HFFc6 (cell line): ENCODE measurements around the gene CHD9NB. TPM values are rescaled to one million over a fixed set of nuclear protein-coding genes. Genes with fewer than 3 reads are reported as not detected.
A peak's percentile ranks its signal among the peaks of the same experiment; 100 is the strongest.
"Not testable (repeated sequence)": the region's sequence is repeated elsewhere in the genome, so short reads cannot be mapped to it uniquely, and the experiment has no call there.

Experiments
- DNase-seq: peaks from one replicate; pipeline ENCODE4 v3.0.0-alpha.2; 2018
- H3K27ac Mint-ChIP-seq: 2 replicates; pipeline ENCODE4 v1.8.0; 2020; ENCODE audit warnings: mild to moderate bottlenecking, mixed read lengths
- H3K27me3 Mint-ChIP-seq: 2 replicates; pipeline ENCODE4 v1.8.0; 2021; ENCODE audit warnings: mild to moderate bottlenecking, moderate library complexity, mixed read lengths; ENCODE audit not compliant: insufficient read depth
- H3K36me3 Mint-ChIP-seq: 2 replicates; pipeline ENCODE4 v1.8.0; 2021; ENCODE audit warnings: low read depth, mixed read lengths
- H3K4me1 Mint-ChIP-seq: 2 replicates; pipeline ENCODE4 v1.8.0; 2020; ENCODE audit warnings: low read depth, mixed read lengths
- H3K4me3 Mint-ChIP-seq: 2 replicates; pipeline ENCODE4 v1.8.0; 2020; ENCODE audit warnings: mild to moderate bottlenecking, moderate library complexity, mixed read lengths
- H3K9me3 Mint-ChIP-seq: 2 replicates; pipeline ENCODE4 v1.8.0; 2020; ENCODE audit warnings: mild to moderate bottlenecking, mixed read lengths
- total RNA-seq, 6 experiments: library from RNA; stranded (reverse); fragmentation: NEBNext Ultra II Directional; extraction: Animal tissue kit (Norgen Biotek cat#: 25700); gene quantifications; 2 replicates in 1 of 6; 3 replicates in 5 of 6; pipeline ENCODE4 v1.2.3, GENCODE V29; 2021
- TF ChIP-seq, protein P1 (sequence below): fragments of 200-600 bp; sonication (generic); IDR thresholded peaks from 2 replicates; pipeline ENCODE4 v1.5.0; 2021; ENCODE audit warnings: antibody characterized with exemption, mild to moderate bottlenecking

The CHD9NB gene
- total RNA-seq, 6 experiments from 2014 or later, result 2.1 to 4.0 (median 3.1) TPM

DNA sequence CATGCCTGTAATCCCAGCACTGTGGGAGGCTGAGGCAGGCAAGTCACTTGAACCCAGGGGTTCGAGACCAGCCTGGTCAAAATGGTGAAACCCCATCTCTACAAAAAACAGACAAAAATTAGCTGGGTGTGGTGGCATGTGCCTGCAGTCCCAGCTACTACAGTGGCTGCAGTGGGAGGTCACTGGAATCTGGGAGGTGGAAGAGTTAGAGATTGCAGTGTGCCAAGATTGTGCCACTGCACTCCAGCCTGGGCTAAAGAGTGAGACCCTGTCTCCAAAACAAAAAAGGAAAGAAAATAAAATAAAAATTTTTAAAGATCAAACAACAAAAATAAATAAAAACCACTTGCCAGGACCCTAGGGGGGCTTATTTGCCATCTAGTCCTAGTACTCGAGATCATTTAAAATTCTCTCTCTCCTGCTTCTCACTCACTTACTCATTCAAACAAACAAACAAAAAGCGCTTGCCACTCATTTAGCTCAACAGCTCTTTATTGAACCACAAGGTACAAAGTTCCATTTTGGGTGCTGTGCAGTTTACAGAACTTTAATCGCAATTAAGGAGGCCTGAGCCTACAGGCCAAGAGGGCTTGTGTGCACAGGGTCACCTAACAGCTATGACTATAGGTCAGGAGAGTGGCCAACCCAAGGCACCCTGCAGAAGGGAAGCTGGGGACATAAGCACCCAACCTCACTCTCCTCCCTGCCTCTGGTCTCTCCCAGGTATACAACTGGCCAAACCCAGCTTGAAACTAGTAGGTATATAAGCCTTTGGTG, 4.4 kb downstream of the CHD9NB start:
- Mint-ChIP-seq H3K27me3 (no peaks in the 10 kb centered on the region; the same call in none of the 2 replicates), H3K4me3 (no peak overlapping the region)

DNA sequence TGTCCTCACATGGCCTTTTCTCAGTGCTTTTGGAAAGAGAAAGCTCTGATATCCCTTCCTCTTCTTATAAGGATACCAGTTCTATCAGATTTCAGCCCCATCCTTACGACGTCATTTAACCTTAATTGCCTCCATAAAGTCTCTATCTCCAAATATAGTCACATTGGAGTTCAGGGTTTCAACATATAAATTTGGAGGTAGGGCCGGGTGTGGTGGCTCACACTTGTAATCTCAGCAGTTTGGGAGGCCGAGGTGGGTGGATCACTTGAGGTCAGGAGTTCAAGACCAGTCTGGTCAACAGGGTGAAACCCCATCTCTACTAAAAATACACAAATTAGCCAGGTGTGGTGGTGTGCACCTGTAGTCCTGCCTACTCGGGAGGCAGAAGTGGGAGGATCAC, 5.2 kb downstream of the CHD9NB start:
- Mint-ChIP-seq H3K4me1 (peaks cover 25% of the 10 kb centered on the region), H3K36me3 (peaks cover 19% of the 10 kb centered on the region)
- H3K27me3 Mint-ChIP-seq, H3K4me3 Mint-ChIP-seq, DNase-seq, H3K27ac Mint-ChIP-seq, H3K9me3 Mint-ChIP-seq: not testable (repeated sequence)

More for the DNA sequence above, 4.4 kb downstream of the CHD9NB start:
- Mint-ChIP-seq H3K9me3 (no peaks in the 10 kb centered on the region), H3K4me1 (peaks cover 25% of the 10 kb centered on the region), H3K36me3 (peaks cover 12% of the 10 kb centered on the region), H3K27ac (no peak overlapping the region)
- TF ChIP-seq, protein P1, sequence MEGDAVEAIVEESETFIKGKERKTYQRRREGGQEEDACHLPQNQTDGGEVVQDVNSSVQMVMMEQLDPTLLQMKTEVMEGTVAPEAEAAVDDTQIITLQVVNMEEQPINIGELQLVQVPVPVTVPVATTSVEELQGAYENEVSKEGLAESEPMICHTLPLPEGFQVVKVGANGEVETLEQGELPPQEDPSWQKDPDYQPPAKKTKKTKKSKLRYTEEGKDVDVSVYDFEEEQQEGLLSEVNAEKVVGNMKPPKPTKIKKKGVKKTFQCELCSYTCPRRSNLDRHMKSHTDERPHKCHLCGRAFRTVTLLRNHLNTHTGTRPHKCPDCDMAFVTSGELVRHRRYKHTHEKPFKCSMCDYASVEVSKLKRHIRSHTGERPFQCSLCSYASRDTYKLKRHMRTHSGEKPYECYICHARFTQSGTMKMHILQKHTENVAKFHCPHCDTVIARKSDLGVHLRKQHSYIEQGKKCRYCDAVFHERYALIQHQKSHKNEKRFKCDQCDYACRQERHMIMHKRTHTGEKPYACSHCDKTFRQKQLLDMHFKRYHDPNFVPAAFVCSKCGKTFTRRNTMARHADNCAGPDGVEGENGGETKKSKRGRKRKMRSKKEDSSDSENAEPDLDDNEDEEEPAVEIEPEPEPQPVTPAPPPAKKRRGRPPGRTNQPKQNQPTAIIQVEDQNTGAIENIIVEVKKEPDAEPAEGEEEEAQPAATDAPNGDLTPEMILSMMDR, result no peak
- DNase-seq, result no peak

DNA sequence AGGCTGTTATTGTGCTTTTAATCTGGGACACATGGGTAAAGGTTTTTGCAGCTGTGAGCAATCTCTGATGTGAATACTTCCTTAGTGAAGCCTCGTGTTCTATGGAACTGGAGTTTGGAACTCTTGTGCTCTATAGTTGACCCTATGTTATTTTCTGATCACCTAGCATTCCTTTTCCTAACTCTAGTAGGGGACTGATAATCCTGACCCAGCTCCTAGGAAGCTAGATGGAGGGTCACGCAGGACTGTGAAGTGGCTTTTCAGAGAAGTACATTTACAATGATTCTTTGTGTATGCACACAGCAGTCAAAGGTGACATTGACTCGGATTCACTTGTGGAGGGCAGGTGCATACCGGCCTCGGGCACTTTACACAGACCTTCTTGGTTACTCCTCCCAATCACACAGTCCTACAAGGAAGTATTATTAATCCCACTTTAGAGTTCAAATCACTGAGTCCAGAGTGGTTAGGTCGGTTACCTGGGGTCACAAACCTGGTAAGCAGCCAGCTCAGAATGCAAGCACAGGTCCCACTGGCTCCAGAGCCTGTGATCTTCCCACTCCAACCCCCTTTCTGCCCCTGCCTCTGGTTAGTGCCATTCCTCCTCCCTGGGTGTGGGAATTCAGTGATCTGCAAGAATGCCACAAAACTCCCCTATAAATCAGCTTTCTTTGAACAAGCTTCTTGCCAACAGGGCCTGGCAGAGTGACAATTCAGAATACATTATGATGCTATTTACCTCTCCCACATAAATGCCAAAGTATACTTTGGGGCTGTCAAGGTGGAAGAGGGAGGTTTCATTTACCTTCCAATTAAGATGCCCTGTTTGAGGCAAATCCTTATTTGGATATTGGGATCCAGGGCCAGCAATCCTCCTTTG, 7.1 kb downstream of the CHD9NB start:
- TF ChIP-seq, protein P1, result no peak
- Mint-ChIP-seq H3K27ac (no peak overlapping the region), H3K4me3 (no peak overlapping the region), H3K27me3 (no peaks in the 10 kb centered on the region; the same call in 1 of the 2 replicates), H3K36me3 (peaks cover 23% of the 10 kb centered on the region), H3K9me3 (no peaks in the 10 kb centered on the region), H3K4me1 (peaks cover 32% of the 10 kb centered on the region)
- DNase-seq, result no peak

DNA sequence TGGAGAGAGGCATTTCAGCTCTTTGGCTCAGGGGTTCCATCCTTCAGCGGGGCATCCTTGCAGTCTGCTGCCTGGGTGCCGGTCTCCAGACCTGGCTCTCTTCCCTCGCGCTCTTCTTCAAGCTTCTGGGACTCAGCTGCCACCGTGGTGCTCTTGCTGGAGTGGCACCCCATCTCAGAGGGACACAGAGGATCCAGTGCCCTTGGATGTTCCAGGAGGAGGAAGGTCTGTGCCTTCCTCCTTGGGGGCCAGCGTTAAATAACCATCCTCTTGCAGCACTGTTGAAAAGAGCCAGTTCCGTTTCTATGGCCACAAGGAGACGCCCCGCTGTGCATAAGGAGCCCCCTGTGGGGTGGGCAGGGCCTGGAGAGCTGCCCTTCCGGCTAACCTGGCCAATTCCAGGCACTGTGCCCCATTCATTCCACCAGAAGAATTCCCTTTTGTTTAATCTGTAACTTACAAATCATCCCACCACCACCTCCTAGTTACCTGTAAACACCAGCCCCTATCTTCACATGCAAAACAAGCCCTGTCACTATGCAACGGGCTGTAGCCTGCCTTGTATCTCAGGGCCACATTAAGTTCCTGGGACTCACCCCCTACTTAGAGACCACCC, 8.6 kb downstream of the CHD9NB start:
- no peak for DNase-seq
- Mint-ChIP-seq H3K36me3 (peaks cover 33% of the 10 kb centered on the region), H3K4me1 (peaks cover 35% of the 10 kb centered on the region), H3K4me3 (no peak overlapping the region; the same call in 1 of the 2 replicates), H3K9me3 (no peaks in the 10 kb centered on the region), H3K27ac (peak overlapping the region; percentile 31; the same call in 1 of the 2 replicates), H3K27me3 (no peaks in the 10 kb centered on the region; the same call in 1 of the 2 replicates)
- TF ChIP-seq, protein P1, result no peak

DNA sequence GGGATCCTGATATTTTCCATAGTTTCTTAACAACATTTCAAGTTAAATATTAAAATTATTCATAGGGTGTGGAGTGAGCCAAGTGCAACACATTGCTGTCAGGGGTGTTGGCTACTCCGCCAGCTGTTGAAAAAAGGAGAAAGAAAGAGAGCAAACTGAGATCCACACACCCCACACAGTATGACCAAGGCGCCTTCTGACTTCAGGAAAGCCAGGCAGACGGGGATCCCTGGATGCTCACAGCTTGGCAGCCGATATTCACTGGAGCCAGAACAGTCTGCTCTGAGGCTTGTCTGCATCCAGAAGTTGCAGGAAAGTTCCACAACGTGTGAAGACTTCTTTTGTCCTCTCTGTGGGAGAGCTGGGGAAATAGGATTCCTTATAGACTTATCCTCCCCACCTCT, 9.3 kb downstream of the CHD9NB start:
- Mint-ChIP-seq H3K36me3 (peaks cover 33% of the 10 kb centered on the region), H3K27me3 (no peaks in the 10 kb centered on the region; the same call in 1 of the 2 replicates), H3K27ac (peak overlapping the region; percentile 25; the same call in 1 of the 2 replicates), H3K9me3 (no peaks in the 10 kb centered on the region), H3K4me3 (peak overlapping the region; percentile 8; the same call in 1 of the 2 replicates), H3K4me1 (peaks cover 35% of the 10 kb centered on the region)
- TF ChIP-seq, protein P1, result no peak
- DNase-seq, result no peak
